Activated B cell treated with CpG ODN at 0.5 μM for 24 hours (primary cell): ENCODE results near the gene USP3. TPM values are rescaled to one million over a fixed set of nuclear protein-coding genes. Genes with fewer than 3 reads are reported as not detected.
A peak's percentile ranks its signal among the peaks of the same experiment; 100 is the strongest.

ENCODE experiments used
- ATAC-seq: fragments of 200-7000 bp; cut with Tn5 transposase; one replicate; pipeline ENCODE4 v1.10.0; 2021; ENCODE audit warnings: low read depth, mild to moderate bottlenecking, moderate library complexity
- CTCF ChIA-PET: fragments of 350-600 bp; sonication (Branson Sonifier 250); formaldehyde crosslinking; loops from one replicate; lab custom pipeline; 2021; ENCODE audit warnings: antibody characterized with exemption; lab: Charles Lee
- POLR2A ChIA-PET: fragments of 350-600 bp; sonication (Branson Sonifier 250); formaldehyde crosslinking; loops from one replicate; lab custom pipeline; 2021; ENCODE audit warnings: antibody characterized with exemption; lab: Charles Lee
- DNase-seq: peaks from one replicate; pipeline ENCODE4 v3.0.0; 2022
- H3K27ac Mint-ChIP-seq: one replicate; pipeline ENCODE4 v1.8.0; 2020; ENCODE audit warnings: mixed read lengths
- H3K27me3 Mint-ChIP-seq: one replicate; pipeline ENCODE4 v1.8.0; 2021; ENCODE audit warnings: mixed read lengths
- H3K36me3 Mint-ChIP-seq: one replicate; pipeline ENCODE4 v1.8.0; 2021; ENCODE audit warnings: low read depth, mixed read lengths
- H3K4me1 Mint-ChIP-seq: one replicate; pipeline ENCODE4 v1.8.0; 2021; ENCODE audit warnings: mixed read lengths
- H3K4me3 Mint-ChIP-seq: one replicate; pipeline ENCODE4 v1.8.0; 2020; ENCODE audit warnings: mild to moderate bottlenecking, mixed read lengths
- H3K9me3 Mint-ChIP-seq: one replicate; pipeline ENCODE4 v1.8.0; 2020; ENCODE audit warnings: mixed read lengths
- CTCF ChIP-seq: fragments of 200-600 bp; IDR thresholded peaks from one replicate; pipeline ENCODE4 v1.8.0; 2022; ENCODE audit warnings: antibody characterized with exemption, mild to moderate bottlenecking
- intact Hi-C: fragments of 100-400 bp; cut with micrococcal nuclease; formaldehyde crosslinking; loops from one replicate; pipeline ENCODE4 v1.15.1; 2024
- total RNA-seq: library from RNA; stranded (reverse); gene quantifications from 2 replicates; pipeline ENCODE4 v1.2.3, GENCODE V29; 2022

The USP3 gene
- total RNA-seq, 1 donor from 2014 or later, result 110 TPM

- intact Hi-C loops, result no loop called here
- TF ChIP-seq CTCF, result no peak
- ChIA-PET POLR2A (interaction anchor here (18.4 kb wide), 1 partner anchor 26 kb away, joined by 509 read pairs; the partner anchor contains the start of gene USP3), CTCF (interaction anchor here (1.3 to 5.4 kb wide), 2 partner anchors 9 to 11 kb away, joined by 3 to 30 read pairs; no protein-coding TSS in a partner anchor)
- no peaks in the 10 kb centered on the region for H3K36me3 Mint-ChIP-seq
- no peaks in the 10 kb centered on the region for H3K27me3 Mint-ChIP-seq
- DNase-seq, result no peak
- no peak for ATAC-seq
- H3K4me3 Mint-ChIP-seq, result no peak overlapping the region
- H3K4me1 Mint-ChIP-seq, result peaks cover 93% of the 10 kb centered on the region
- H3K9me3 Mint-ChIP-seq, result no peaks in the 10 kb centered on the region
- peak overlapping the region; percentile 97 for H3K27ac Mint-ChIP-seq
Measured at GRCh38 chr15:63478243-63478642, 26.1 kb upstream of the USP3 start.

GRCh38 chr15:63480441-63480821, 24.0 kb upstream of the USP3 start:
- ATAC-seq (no peak), DNase-seq (no peak)
- no peak for TF ChIP-seq CTCF
- CTCF ChIA-PET, result interaction anchor here (0.8 to 3.9 kb wide), 6 partner anchors 9 to 117 kb away, joined by 3 to 22 read pairs (median 3); partner anchors contain the start of genes FBXL22 and USP3
- Mint-ChIP-seq H3K9me3 (no peaks in the 10 kb centered on the region), H3K27ac (peak overlapping the region; percentile 97), H3K27me3 (no peaks in the 10 kb centered on the region), H3K36me3 (no peaks in the 10 kb centered on the region), H3K4me3 (peak overlapping the region; percentile 74), H3K4me1 (peaks cover 92% of the 10 kb centered on the region)
- intact Hi-C loops, result no loop called here
- POLR2A ChIA-PET, result interaction anchor here (0.6 to 18.4 kb wide), 6 partner anchors 11 to 610 kb away, joined by 3 to 509 read pairs (median 34); partner anchors contain the start of gene USP3

- H3K9me3 Mint-ChIP-seq, result no peaks in the 10 kb centered on the region
- H3K36me3 Mint-ChIP-seq, result no peaks in the 10 kb centered on the region
- DNase-seq, result no peak
- ChIA-PET POLR2A (interaction anchor here (0.6 to 18.4 kb wide), 7 partner anchors 6 to 609 kb away, joined by 3 to 509 read pairs (median 63); partner anchors contain the start of gene USP3), CTCF (interaction anchor here (0.7 to 3.9 kb wide), 5 partner anchors 9 to 79 kb away, joined by 3 to 22 read pairs (median 5); partner anchors contain the start of gene USP3)
- peak overlapping the region; percentile 97 for H3K27ac Mint-ChIP-seq
- no peaks in the 10 kb centered on the region for H3K27me3 Mint-ChIP-seq
- peaks cover 92% of the 10 kb centered on the region for H3K4me1 Mint-ChIP-seq
- TF ChIP-seq CTCF, result no peak
- ATAC-seq, result peak; percentile 59
- peak overlapping the region; percentile 74 for H3K4me3 Mint-ChIP-seq
- intact Hi-C loops, result no loop called here
Measured at GRCh38 chr15:63481105-63481810, 23.1 kb upstream of the USP3 start.

- H3K36me3 Mint-ChIP-seq, result no peaks in the 10 kb centered on the region
- H3K27ac Mint-ChIP-seq, result no peak overlapping the region
- POLR2A ChIA-PET, result interaction anchor here (1.0 to 18.4 kb wide), 5 partner anchors 8 to 22 kb away, joined by 3 to 509 read pairs (median 100); partner anchors contain the start of gene USP3
- H3K27me3 Mint-ChIP-seq, result no peaks in the 10 kb centered on the region
- no peak overlapping the region for H3K4me3 Mint-ChIP-seq
- DNase-seq (no peak), ATAC-seq (no peak)
- no peaks in the 10 kb centered on the region for H3K9me3 Mint-ChIP-seq
- intact Hi-C loops, result no loop called here
- no peak for TF ChIP-seq CTCF
- peaks cover 93% of the 10 kb centered on the region for H3K4me1 Mint-ChIP-seq
- CTCF ChIA-PET, result interaction anchor here (0.9 to 4.5 kb wide), 6 partner anchors 8 to 30 kb away, joined by 3 to 24 read pairs (median 6); partner anchors contain the start of gene USP3
Measured at GRCh38 chr15:63482874-63483323, 21.5 kb upstream of the USP3 start.
